ENCODE measurements around the gene CDH4.

- TF ChIP-seq CTCF (IDR thresholded peaks at IDR 0.05; ENCODE audit: insufficient read depth, low read length, poor library complexity, severe bottlenecking) (no peak), EZH2phosphoT487 (conservative IDR thresholded peaks at IDR 0.05; ENCODE audit: low read length) (no peak)
Observed at GRCh38 chr20:61354901-61355495, 102.9 kb downstream of the CDH4 start.
